H1 (cell line): ENCODE results near the gene TK2. TPM values are rescaled to one million over a fixed set of nuclear protein-coding genes. Genes with fewer than 3 reads are reported as not detected.

Experiments used
- CTCF ChIA-PET: fragments of 300-600 bp; sonication (Branson Sonifier 250); formaldehyde crosslinking; loops from one replicate; lab custom pipeline; 2021; ENCODE audit not compliant: partially characterized antibody; lab: Charles Lee
- POLR2A ChIA-PET: fragments of 300-600 bp; sonication (Branson Sonifier 250); formaldehyde crosslinking; loops from one replicate; lab custom pipeline; 2021; ENCODE audit warnings: inconsistent platforms; ENCODE audit not compliant: partially characterized antibody; lab: Charles Lee
- DNase-seq, 2 experiments: peaks; one replicate each; pipeline versions ENCODE4 v3.0.0 to v3.0.0-alpha.2; 2010 to 2022; ENCODE audit warnings: low spot score in 2 of 2, low read depth in 1 of 2, mixed read lengths in 1 of 2
- FAIRE-seq: peaks from 2 replicates; lab custom pipeline; 2011; peaks lifted over from hg19 to GRCh38; lab: Jason Lieb, UNC
- H2AFZ ChIP-seq: 2 replicates; pipeline ENCODE4 v1.8.1; 2012; ENCODE audit warnings: low read length, inconsistent platforms
- H2AK5ac ChIP-seq: 2 replicates; pipeline ENCODE4 v1.6.1; 2013; ENCODE audit warnings: low read depth, low read length
- H2BK120ac ChIP-seq: replicated peaks from 2 replicates; pipeline ENCODE3; 2013; ENCODE audit warnings: low read depth, low read length, inconsistent platforms
- H2BK12ac ChIP-seq: 2 replicates; pipeline ENCODE4 v1.6.1; 2013; ENCODE audit warnings: low read depth, low read length
- H2BK15ac ChIP-seq: 2 replicates; pipeline ENCODE4 v1.6.1; 2013; ENCODE audit warnings: low read length
- H2BK20ac ChIP-seq: 2 replicates; pipeline ENCODE4 v1.6.1; 2013; ENCODE audit warnings: low read length
- H2BK5ac ChIP-seq: 2 replicates; pipeline ENCODE4 v1.6.1; 2013; ENCODE audit warnings: low read depth, low read length
- H3K14ac ChIP-seq: 2 replicates; pipeline ENCODE4 v1.6.1; 2013; ENCODE audit warnings: inconsistent platforms; ENCODE audit not compliant: insufficient read length
- H3K18ac ChIP-seq: 2 replicates; pipeline ENCODE4 v1.6.1; 2013; ENCODE audit warnings: low read length; ENCODE audit errors: extremely low read depth
- H3K23ac ChIP-seq: 2 replicates; pipeline ENCODE4 v1.6.1; 2013; ENCODE audit warnings: inconsistent platforms; ENCODE audit not compliant: insufficient read length
- H3K23me2 ChIP-seq: 2 replicates; pipeline ENCODE4 v1.6.1; 2013; ENCODE audit warnings: low read depth, low read length
- H3K27ac ChIP-seq: 2 replicates; pipeline ENCODE4 v1.6.1; 2011; ENCODE audit warnings: low read depth, low read length, inconsistent platforms
- H3K27me3 ChIP-seq, 4 experiments: replicated peaks in 1 of 4; 1 replicate in 1 of 4; 2 replicates in 3 of 4; pipeline versions ENCODE4 v1.6.1 to v1.8.1; 2011 to 2013; ENCODE audit warnings: low read length in 3 of 4, mild to moderate bottlenecking in 3 of 4, inconsistent platforms in 2 of 4, mixed read lengths in 2 of 4, moderate library complexity in 1 of 4; ENCODE audit not compliant: control insufficient read depth in 3 of 4, insufficient read depth in 3 of 4; ENCODE audit errors: extremely low read depth in 1 of 4
- H3K36me3 ChIP-seq, 4 experiments: 2 replicates each; pipeline versions ENCODE4 v1.6.1 to v1.8.1; 2011 to 2013; ENCODE audit warnings: mild to moderate bottlenecking in 4 of 4, low read length in 3 of 4, moderate library complexity in 2 of 4, control low read depth in 1 of 4, inconsistent platforms in 1 of 4; ENCODE audit not compliant: insufficient read depth in 4 of 4, control insufficient read depth in 2 of 4
- H3K4ac ChIP-seq: replicated peaks from 2 replicates; pipeline ENCODE3; 2013; ENCODE audit warnings: low read length, low read depth, mixed read lengths, inconsistent platforms; ENCODE audit not compliant: insufficient read length
- H3K4me1 ChIP-seq, 4 experiments: replicated peaks in 1 of 4; 1 replicate in 1 of 4; 2 replicates in 3 of 4; pipeline versions ENCODE4 v1.6.1 to v1.8.1; 2011 to 2013; ENCODE audit warnings: low read length in 3 of 4, inconsistent platforms in 2 of 4, mixed read lengths in 1 of 4; ENCODE audit not compliant: insufficient read depth in 4 of 4, control insufficient read depth in 3 of 4
- H3K4me2 ChIP-seq, 2 experiments: 2 replicates each; pipeline versions ENCODE4 v1.6.1 to v1.8.1; 2011 to 2013; ENCODE audit warnings: low read depth in 2 of 2, low read length in 2 of 2, control low read depth in 1 of 2, inconsistent platforms in 1 of 2, mild to moderate bottlenecking in 1 of 2; ENCODE audit not compliant: insufficient read depth in 1 of 2
- H3K4me3 ChIP-seq, 4 experiments: fragments of 200-600, 300-600 bp in 1 of 4; sonication (generic), shearing (Covaris generic), sonication (Bioruptor Twin) in 1 of 4; 2 replicates each; pipeline versions ENCODE4 v1.5.1 to v1.8.1; 2011 to 2016; ENCODE audit warnings: low read length in 4 of 4, low read depth in 3 of 4, control low read depth in 2 of 4, inconsistent platforms in 2 of 4, mild to moderate bottlenecking in 2 of 4, mixed read lengths in 1 of 4, moderate library complexity in 1 of 4; ENCODE audit not compliant: insufficient read depth in 2 of 4; ENCODE audit errors: extremely low read depth in 1 of 4
- H3K56ac ChIP-seq: replicated peaks from 2 replicates; pipeline ENCODE3; 2013; ENCODE audit warnings: low read depth, mild to moderate bottlenecking, mixed read lengths, low read length, inconsistent platforms; ENCODE audit not compliant: insufficient read length
- H3K79me1 ChIP-seq: 2 replicates; pipeline ENCODE4 v1.6.1; 2013; ENCODE audit warnings: low read depth, low read length, control low read depth
- H3K79me2 ChIP-seq, 2 experiments: 2 replicates each; pipeline versions ENCODE4 v1.6.1 to v1.8.1; 2012 to 2013; ENCODE audit warnings: low read length in 2 of 2, mild to moderate bottlenecking in 2 of 2, inconsistent platforms in 1 of 2; ENCODE audit not compliant: insufficient read depth in 2 of 2, control insufficient read depth in 1 of 2
- H3K9ac ChIP-seq, 4 experiments: replicated peaks in 1 of 4; 1 replicate in 1 of 4; 2 replicates in 3 of 4; pipeline versions ENCODE4 v1.6.1 to v1.8.1; 2011 to 2013; ENCODE audit warnings: low read depth in 3 of 4, low read length in 3 of 4, control low read depth in 2 of 4, mild to moderate bottlenecking in 2 of 4, moderate library complexity in 2 of 4, inconsistent platforms in 1 of 4; ENCODE audit errors: extremely low read depth in 1 of 4
- H3K9me3 ChIP-seq, 2 experiments: 2 replicates each; pipeline versions ENCODE4 v1.6.1 to v1.8.1; 2012 to 2013; ENCODE audit warnings: mild to moderate bottlenecking in 2 of 2, moderate library complexity in 2 of 2, control low read depth in 1 of 2, inconsistent platforms in 1 of 2, low read depth in 1 of 2, low read length in 1 of 2, mixed read lengths in 1 of 2; ENCODE audit not compliant: insufficient read depth in 2 of 2
- H4K20me1 ChIP-seq, 2 experiments: replicated peaks in 1 of 2; 2 replicates each; pipeline versions ENCODE3 to v1.8.1; 2011 to 2013; ENCODE audit warnings: inconsistent platforms in 2 of 2, low read length in 2 of 2, mild to moderate bottlenecking in 1 of 2; ENCODE audit not compliant: insufficient read depth in 2 of 2, control insufficient read depth in 1 of 2
- H4K5ac ChIP-seq: 2 replicates; pipeline ENCODE4 v1.6.1; 2013; ENCODE audit warnings: low read length, low read depth, mixed read lengths, inconsistent platforms; ENCODE audit not compliant: insufficient read length
- H4K8ac ChIP-seq: 2 replicates; pipeline ENCODE4 v1.8.0; 2013; ENCODE audit warnings: mild to moderate bottlenecking, moderate library complexity, low read length, inconsistent platforms; ENCODE audit not compliant: insufficient read depth; ENCODE audit errors: extremely low read depth
- H4K91ac ChIP-seq: replicated peaks from 2 replicates; pipeline ENCODE3; 2013; ENCODE audit warnings: low read length, mixed read lengths, inconsistent platforms; ENCODE audit not compliant: insufficient read length
- CREB1 ChIP-seq: IDR thresholded peaks from 2 replicates; pipeline ENCODE4 v1.6.1; 2012; ENCODE audit warnings: inconsistent platforms
- JUND ChIP-seq: IDR thresholded peaks from 2 replicates; pipeline ENCODE4 v1.6.1; 2011; ENCODE audit warnings: mild to moderate bottlenecking, improper control_type of control experiment, low read length
- NANOG ChIP-seq: IDR thresholded peaks from 2 replicates; pipeline ENCODE4 v1.6.1; 2011; ENCODE audit warnings: low read length, low read depth, mild to moderate bottlenecking, inconsistent platforms; ENCODE audit not compliant: insufficient read depth, poor library complexity, severe bottlenecking
- TBP ChIP-seq: IDR thresholded peaks from 2 replicates; pipeline ENCODE4 v1.6.1; 2011; ENCODE audit warnings: low read depth, low read length, improper control_type of control experiment
- WGBS, 2 experiments: shearing (Covaris generic) in 1 of 2; methylation state at CpG; one replicate each; pipeline versions ENCODE4 v1.1.6 to v1.1.7; 2013 to 2015; ENCODE audit warnings: low lambda C conversion rate in 2 of 2, mixed read lengths in 2 of 2, inconsistent platforms in 1 of 2, low coverage in 1 of 2, missing lambda C conversion rate in 1 of 2; ENCODE audit not compliant: insufficient replicate concordance in 2 of 2, insufficient coverage in 1 of 2, insufficient read length in 1 of 2; ENCODE audit errors: extremely low coverage in 1 of 2, missing lambda C conversion rate in 1 of 2; 5-methylcytosine and 5-hydroxymethylcytosine counted together
- polyA plus RNA-seq, 7 experiments: library from polyadenylated mRNA; depleted of rRNA in 3 of 7; stranded (reverse) in 5 of 7; unstranded in 2 of 7; fragments of >200 nt in 5 of 7; fragments of 200-250 nt in 2 of 7; gene quantifications; 1 replicate in 5 of 7; 2 replicates in 1 of 7; 4 replicates in 1 of 7; pipeline versions ENCODE4 v1.2.1 to v1.2.3, GENCODE V29; 2011 to 2013; ENCODE audit warnings: missing spikeins in 2 of 7, mixed read lengths in 2 of 7
- total RNA-seq: library from RNA; stranded (reverse); fragmentation: NEBNext Ultra II Directional; extraction: Animal tissue kit (Norgen Biotek cat#: 25700); gene quantifications from 2 replicates; pipeline ENCODE4 v1.2.1, GENCODE V29; 2021

TK2 gene
- total and polyA plus RNA-seq, 2 of the 8 experiments (the other 6 are each of a cell fraction or from before 2014, with no cell fraction given) = 2.7 to 3.6 TPM

GRCh38 chr16:66503030-66503429, 46.9 kb downstream of the TK2 start:
- Histone ChIP-seq H3K23me2 (no peaks in the 10 kb centered on the region), H3K14ac (no peak overlapping the region), H2BK12ac (no peak overlapping the region), H2AFZ (no peak overlapping the region), H4K8ac (no peak overlapping the region), H3K4me2 (no peak overlapping the region), H3K79me1 (no peaks in the 10 kb centered on the region), H3K9ac (no peak overlapping the region), H2BK5ac (no peak overlapping the region), H3K9me3 (no peaks in the 10 kb centered on the region), H2BK15ac (no peak overlapping the region), H4K5ac (no peak overlapping the region), H3K79me2 (no peaks in the 10 kb centered on the region), H2BK120ac (no peak overlapping the region), H2AK5ac (no peak overlapping the region), H3K27me3 (no peaks in the 10 kb centered on the region), H3K18ac (no peak overlapping the region), H4K91ac (no peak overlapping the region), H3K4me3 (no peak overlapping the region), H3K4me1 (peaks cover 0 to 2% (median 0%) of the 10 kb centered on the region in 4 experiments; a peak in 1 of 7 replicates), H3K56ac (no peak overlapping the region), H4K20me1 (no peaks in the 10 kb centered on the region), H2BK20ac (no peak overlapping the region), H3K23ac (no peak overlapping the region), H3K4ac (no peak overlapping the region), H3K36me3 (no peaks in the 10 kb centered on the region), H3K27ac (no peak overlapping the region)
- FAIRE-seq (no peak), DNase-seq (no peak)
- WGBS, 2 experiments = 90% methylated on average over 2 of the region's 2 CpGs; no CpG with 5 or more reads in 1 of the 2 experiments
- POLR2A ChIA-PET = interaction anchor here (1.2 kb wide), 1 partner anchor 14 kb away, joined by 3 read pairs; no protein-coding TSS in a partner anchor
- no peak for TF ChIP-seq TBP
- TF ChIP-seq JUND = no peak
- TF ChIP-seq NANOG = no peak
- TF ChIP-seq CREB1 = no peak
- CTCF ChIA-PET = interaction anchor here (1.0 to 1.1 kb wide), 3 partner anchors 9 to 87 kb away, joined by 3 to 4 read pairs (median 3); no protein-coding TSS in a partner anchor
